Measurements from ENCODE around the gene RNF220. TPM values are rescaled to one million over a fixed set of nuclear protein-coding genes. Genes with fewer than 3 reads are reported as not detected.

Gene RNF220
- total RNA-seq, 2 donors from 2014 or later: 54.8 to 88.7 TPM

DNA sequence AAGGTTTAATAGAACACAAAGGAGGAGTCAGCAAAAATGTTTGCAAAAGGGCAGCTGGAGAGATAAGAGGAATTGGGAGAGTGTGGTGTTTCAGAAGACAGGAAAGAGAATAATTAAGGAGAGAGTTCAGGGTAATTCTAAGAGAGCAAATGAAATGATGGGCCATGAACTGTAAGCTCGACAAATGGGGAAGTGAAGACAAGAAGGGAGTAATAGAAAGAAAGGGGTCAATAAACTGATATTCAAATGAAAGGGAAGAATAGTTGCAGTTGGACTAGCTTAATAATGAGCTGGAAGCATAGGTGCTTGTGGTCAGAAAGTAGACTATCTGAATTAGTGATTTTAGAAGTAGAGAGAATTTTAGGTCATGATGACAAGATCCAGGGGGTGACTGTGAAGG is 15.6 kb upstream of the RNF220 start:
- no peak for ATAC-seq (replicated peaks)
- H3K4me1 Mint-ChIP-seq: no peaks in the 10 kb centered on the region

GRCh38 chr1:44390277-44390676 is 14.8 kb upstream of the RNF220 start:
- Mint-ChIP-seq H3K36me3 (ENCODE audit: low read depth) (no peaks in the 10 kb centered on the region), H3K27me3 (peaks cover 14% of the 10 kb centered on the region), H3K9me3 (no peaks in the 10 kb centered on the region), H3K4me3 (no peak overlapping the region), H3K4me1 (no peaks in the 10 kb centered on the region), H3K27ac (no peak overlapping the region)
- ATAC-seq (replicated peaks): no peak

More for the DNA sequence above, 15.6 kb upstream of the RNF220 start:
- H3K27me3 Mint-ChIP-seq: peaks cover 10% of the 10 kb centered on the region
- H3K4me3 Mint-ChIP-seq: no peak overlapping the region
- H3K27ac Mint-ChIP-seq: no peak overlapping the region
- H3K36me3 Mint-ChIP-seq (ENCODE audit: low read depth): no peaks in the 10 kb centered on the region
- no peaks in the 10 kb centered on the region for H3K9me3 Mint-ChIP-seq

GRCh38 chr1:44401256-44402228 is 3.5 kb upstream of the RNF220 start:
- H3K36me3 Mint-ChIP-seq (ENCODE audit: low read depth): no peaks in the 10 kb centered on the region
- no peak overlapping the region for H3K27ac Mint-ChIP-seq
- peaks cover 3% of the 10 kb centered on the region for H3K9me3 Mint-ChIP-seq
- peaks cover 59% of the 10 kb centered on the region for H3K27me3 Mint-ChIP-seq
- H3K4me1 Mint-ChIP-seq: no peaks in the 10 kb centered on the region
- no peak for ATAC-seq (replicated peaks)
- H3K4me3 Mint-ChIP-seq: no peak overlapping the region

DNA sequence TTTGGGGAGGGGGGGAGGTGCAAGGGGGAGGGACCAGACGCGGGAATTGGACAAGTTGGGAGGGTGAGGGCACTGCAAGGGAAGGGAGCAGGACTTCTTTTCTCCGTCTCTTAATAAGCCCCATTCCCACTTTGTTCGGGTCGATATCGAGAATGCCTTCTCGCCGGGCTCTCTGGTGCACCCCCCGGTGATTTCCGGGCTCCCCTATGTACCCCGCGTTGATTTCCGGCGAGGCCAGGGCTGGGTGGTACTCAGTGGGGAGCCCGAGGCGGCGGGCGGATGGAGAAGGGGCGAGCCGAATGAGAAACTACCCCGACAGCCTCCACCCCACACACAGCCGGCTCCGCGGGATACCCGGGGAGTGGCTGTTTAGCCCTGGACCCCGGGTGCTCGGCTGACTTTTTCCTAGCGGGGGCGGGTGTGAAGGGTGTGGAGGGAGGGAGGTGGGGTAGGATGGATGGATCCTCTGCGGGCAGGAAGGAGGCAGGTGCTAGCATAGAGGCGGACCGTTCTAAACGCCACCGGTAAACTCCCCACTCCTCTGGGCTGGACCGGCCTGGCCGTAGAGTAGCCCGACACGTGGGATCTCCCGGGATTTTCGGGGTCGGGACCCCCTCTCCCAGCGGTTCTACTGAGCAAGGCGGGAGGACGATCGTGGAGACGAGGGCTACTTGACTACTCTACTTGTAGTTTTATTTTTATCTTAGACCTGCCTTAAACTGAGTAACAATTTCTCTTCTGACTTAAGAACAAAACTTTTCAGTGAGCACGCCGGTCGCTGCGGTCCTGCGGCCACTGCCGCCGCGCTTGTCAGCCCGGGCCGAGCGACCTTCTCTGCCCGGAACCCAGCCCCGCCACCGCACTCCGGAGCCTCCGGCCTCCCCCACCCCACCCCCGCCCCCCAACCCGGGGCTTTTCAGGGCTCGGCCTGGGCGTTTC is 1.0 kb downstream of the RNF220 start:
- Mint-ChIP-seq H3K27ac (no peak overlapping the region), H3K27me3 (peaks cover 45% of the 10 kb centered on the region)

GRCh38 chr1:44406737-44407429 is 1.8 kb downstream of the RNF220 start:
- H3K9me3 Mint-ChIP-seq: no peaks in the 10 kb centered on the region
- H3K4me3 Mint-ChIP-seq: peak overlapping the region; percentile 81
- H3K36me3 Mint-ChIP-seq (ENCODE audit: low read depth): peaks cover 10% of the 10 kb centered on the region
- no peak overlapping the region for H3K27ac Mint-ChIP-seq
- ATAC-seq (replicated peaks): peak; percentile 20
- peaks cover 39% of the 10 kb centered on the region for H3K27me3 Mint-ChIP-seq
- H3K4me1 Mint-ChIP-seq: no peaks in the 10 kb centered on the region

More for the DNA sequence above, 1.0 kb downstream of the RNF220 start:
- ATAC-seq (replicated peaks): peak; percentile 53
- H3K9me3 Mint-ChIP-seq: no peaks in the 10 kb centered on the region
- H3K36me3 Mint-ChIP-seq (ENCODE audit: low read depth): peaks cover 10% of the 10 kb centered on the region
- no peaks in the 10 kb centered on the region for H3K4me1 Mint-ChIP-seq
- peak overlapping the region; percentile 81 for H3K4me3 Mint-ChIP-seq

GRCh38 chr1:44407430-44408211 is 2.6 kb downstream of the RNF220 start:
- ATAC-seq (replicated peaks): no peak
- no peaks in the 10 kb centered on the region for H3K4me1 Mint-ChIP-seq
- peaks cover 10% of the 10 kb centered on the region for H3K36me3 Mint-ChIP-seq (ENCODE audit: low read depth)
- H3K27me3 Mint-ChIP-seq: peaks cover 31% of the 10 kb centered on the region
- H3K27ac Mint-ChIP-seq: no peak overlapping the region
- H3K9me3 Mint-ChIP-seq: no peaks in the 10 kb centered on the region
- peak overlapping the region; percentile 81 for H3K4me3 Mint-ChIP-seq

- no peak overlapping the region for H3K27ac Mint-ChIP-seq
- peak overlapping the region; percentile 47 for H3K4me3 Mint-ChIP-seq
- H3K9me3 Mint-ChIP-seq: no peaks in the 10 kb centered on the region
- H3K27me3 Mint-ChIP-seq: peaks cover 26% of the 10 kb centered on the region
- peaks cover 10% of the 10 kb centered on the region for H3K36me3 Mint-ChIP-seq (ENCODE audit: low read depth)
- ATAC-seq (replicated peaks): no peak
- H3K4me1 Mint-ChIP-seq: no peaks in the 10 kb centered on the region
These were observed 3.1 kb downstream of the RNF220 start for GRCh38 chr1:44408212-44408582.

- Mint-ChIP-seq H3K9me3 (no peaks in the 10 kb centered on the region), H3K4me3 (peak overlapping the region; percentile 47), H3K27ac (no peak overlapping the region), H3K27me3 (peaks cover 25% of the 10 kb centered on the region), H3K4me1 (no peaks in the 10 kb centered on the region), H3K36me3 (ENCODE audit: low read depth) (peaks cover 10% of the 10 kb centered on the region)
- ATAC-seq (replicated peaks): no peak
These were observed 3.9 kb downstream of the RNF220 start for GRCh38 chr1:44408632-44409602.

DNA sequence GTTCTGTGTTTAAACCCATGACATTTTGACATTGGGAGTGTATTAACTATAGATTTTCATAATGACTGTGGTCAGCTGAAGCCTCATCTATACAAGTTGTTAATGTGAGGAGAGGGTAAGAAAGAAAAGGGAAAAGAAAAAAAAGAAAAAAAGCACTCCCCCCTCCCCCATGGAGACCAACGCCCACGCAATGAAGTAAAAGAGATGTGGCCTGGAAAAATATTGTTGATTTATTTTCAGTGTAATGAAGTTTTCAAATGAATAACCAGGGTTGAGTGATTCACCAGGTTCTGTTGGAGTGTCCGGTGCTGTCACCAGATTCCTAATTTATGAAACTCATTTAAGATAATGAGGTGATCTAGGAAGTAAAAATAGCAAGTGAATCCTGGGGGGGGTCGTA is 4.7 kb downstream of the RNF220 start:
- ATAC-seq (replicated peaks): no peak
- H3K4me1 Mint-ChIP-seq: no peaks in the 10 kb centered on the region
- peaks cover 10% of the 10 kb centered on the region for H3K36me3 Mint-ChIP-seq (ENCODE audit: low read depth)
- H3K4me3 Mint-ChIP-seq: peak overlapping the region; percentile 47
- H3K27ac Mint-ChIP-seq: no peak overlapping the region
- H3K9me3 Mint-ChIP-seq: no peaks in the 10 kb centered on the region
- peaks cover 19% of the 10 kb centered on the region for H3K27me3 Mint-ChIP-seq

DNA sequence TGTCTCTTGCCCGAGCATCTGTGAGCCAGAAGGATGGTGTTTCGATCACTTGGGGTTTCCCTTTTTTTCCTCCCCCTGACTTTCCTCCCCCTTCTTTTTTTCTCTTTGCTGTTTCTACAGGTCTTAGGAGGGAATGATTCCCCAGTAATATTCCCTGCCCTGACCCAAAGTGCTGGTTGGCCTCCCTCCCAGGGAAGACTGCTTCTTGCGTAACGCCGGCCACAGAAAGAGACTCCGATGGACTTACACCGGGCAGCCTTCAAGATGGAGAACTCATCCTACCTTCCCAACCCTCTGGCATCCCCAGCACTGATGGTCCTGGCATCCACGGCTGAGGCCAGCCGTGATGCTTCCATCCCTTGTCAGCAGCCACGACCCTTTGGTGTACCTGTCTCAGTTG is 6.8 kb downstream of the RNF220 start:
- peaks cover 10% of the 10 kb centered on the region for H3K36me3 Mint-ChIP-seq (ENCODE audit: low read depth)
- H3K4me1 Mint-ChIP-seq: no peaks in the 10 kb centered on the region
- no peak overlapping the region for H3K27ac Mint-ChIP-seq
- H3K4me3 Mint-ChIP-seq: no peak overlapping the region
- peaks cover 17% of the 10 kb centered on the region for H3K27me3 Mint-ChIP-seq
- H3K9me3 Mint-ChIP-seq: no peaks in the 10 kb centered on the region
- ATAC-seq (replicated peaks): no peak

DNA sequence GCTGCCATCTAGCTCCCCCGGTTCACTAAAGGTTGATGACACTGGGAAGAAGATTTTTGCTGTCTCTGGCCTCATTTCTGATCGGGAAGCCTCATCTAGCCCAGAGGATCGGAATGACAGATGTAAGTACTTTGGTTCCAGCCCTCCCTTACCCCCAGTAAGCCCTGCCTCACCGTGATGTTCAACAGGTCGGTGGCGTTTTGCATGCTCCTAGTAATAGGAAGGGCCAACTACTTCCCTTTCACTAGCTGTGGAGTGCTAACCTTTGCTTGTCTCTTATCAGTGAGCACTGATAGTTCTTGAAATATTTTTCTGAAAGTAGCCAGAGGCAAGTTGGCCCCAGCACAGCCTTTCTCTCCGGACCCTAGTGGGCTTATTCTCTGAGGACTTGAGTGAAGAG is 7.5 kb downstream of the RNF220 start:
- Mint-ChIP-seq H3K9me3 (no peaks in the 10 kb centered on the region), H3K4me3 (no peak overlapping the region), H3K27me3 (peaks cover 23% of the 10 kb centered on the region), H3K27ac (no peak overlapping the region), H3K36me3 (ENCODE audit: low read depth) (peaks cover 10% of the 10 kb centered on the region), H3K4me1 (no peaks in the 10 kb centered on the region)
- ATAC-seq (replicated peaks): no peak

- H3K36me3 Mint-ChIP-seq (ENCODE audit: low read depth): peaks cover 7% of the 10 kb centered on the region
- ATAC-seq (replicated peaks): no peak
- H3K9me3 Mint-ChIP-seq: no peaks in the 10 kb centered on the region
- H3K27ac Mint-ChIP-seq: no peak overlapping the region
- H3K4me1 Mint-ChIP-seq: no peaks in the 10 kb centered on the region
- H3K27me3 Mint-ChIP-seq: peaks cover 18% of the 10 kb centered on the region
- no peak overlapping the region for H3K4me3 Mint-ChIP-seq
These were observed 8.7 kb downstream of the RNF220 start for GRCh38 chr1:44413740-44414139.

- Mint-ChIP-seq H3K36me3 (ENCODE audit: low read depth) (no peaks in the 10 kb centered on the region), H3K4me3 (no peak overlapping the region), H3K27ac (no peak overlapping the region), H3K9me3 (no peaks in the 10 kb centered on the region), H3K27me3 (peaks cover 29% of the 10 kb centered on the region), H3K4me1 (no peaks in the 10 kb centered on the region)
- no peak for ATAC-seq (replicated peaks)
These were observed 10.0 kb downstream of the RNF220 start for GRCh38 chr1:44415013-44415412.
